ENCODE data around the gene ZNF691.

ZNF691 gene

DNA sequence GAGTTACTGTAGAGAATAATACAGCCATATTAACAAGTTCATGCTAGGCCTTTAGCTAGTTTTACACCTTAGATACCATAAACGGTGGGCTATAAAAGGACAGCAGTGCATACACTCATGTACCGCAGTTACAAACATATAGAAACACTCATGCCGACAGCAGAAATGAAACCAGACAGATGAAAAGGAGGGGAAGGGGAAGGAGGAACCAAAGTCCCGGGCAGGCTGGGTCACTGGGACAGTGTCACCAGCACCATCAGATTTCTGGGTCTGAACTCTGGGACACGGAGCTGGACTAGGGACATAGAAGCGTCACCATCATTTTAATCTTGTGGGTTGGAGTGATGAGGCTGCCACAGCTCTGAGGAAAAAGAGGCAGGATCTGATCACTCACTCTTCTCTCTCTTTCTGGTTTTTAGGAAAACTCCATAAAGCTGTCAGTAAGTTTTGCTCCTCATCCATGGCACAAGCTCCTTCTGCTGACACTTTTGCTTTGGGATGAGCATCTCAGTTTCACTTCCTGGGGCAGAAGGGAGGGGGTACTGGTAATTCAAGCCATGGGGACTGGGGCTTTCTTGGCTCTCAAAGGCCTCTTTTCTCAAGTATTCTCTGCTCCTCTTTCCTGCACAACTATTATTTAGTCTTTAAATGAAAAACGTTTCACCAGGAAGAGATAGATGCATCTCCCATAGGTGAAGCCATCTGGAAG lies 7.8 kb upstream of the ZNF691 start:
- DNase-seq (ENCODE audit: low spot score), result no peak
- in situ Hi-C loops (cut with MboI; ENCODE audit: low sequenced_read_pairs, unreplicated experiment), result no loop called here
- TF ChIP-seq, protein P1, sequence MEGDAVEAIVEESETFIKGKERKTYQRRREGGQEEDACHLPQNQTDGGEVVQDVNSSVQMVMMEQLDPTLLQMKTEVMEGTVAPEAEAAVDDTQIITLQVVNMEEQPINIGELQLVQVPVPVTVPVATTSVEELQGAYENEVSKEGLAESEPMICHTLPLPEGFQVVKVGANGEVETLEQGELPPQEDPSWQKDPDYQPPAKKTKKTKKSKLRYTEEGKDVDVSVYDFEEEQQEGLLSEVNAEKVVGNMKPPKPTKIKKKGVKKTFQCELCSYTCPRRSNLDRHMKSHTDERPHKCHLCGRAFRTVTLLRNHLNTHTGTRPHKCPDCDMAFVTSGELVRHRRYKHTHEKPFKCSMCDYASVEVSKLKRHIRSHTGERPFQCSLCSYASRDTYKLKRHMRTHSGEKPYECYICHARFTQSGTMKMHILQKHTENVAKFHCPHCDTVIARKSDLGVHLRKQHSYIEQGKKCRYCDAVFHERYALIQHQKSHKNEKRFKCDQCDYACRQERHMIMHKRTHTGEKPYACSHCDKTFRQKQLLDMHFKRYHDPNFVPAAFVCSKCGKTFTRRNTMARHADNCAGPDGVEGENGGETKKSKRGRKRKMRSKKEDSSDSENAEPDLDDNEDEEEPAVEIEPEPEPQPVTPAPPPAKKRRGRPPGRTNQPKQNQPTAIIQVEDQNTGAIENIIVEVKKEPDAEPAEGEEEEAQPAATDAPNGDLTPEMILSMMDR (IDR thresholded peaks at IDR 0.05; ENCODE audit: borderline replicate concordance, control extremely low read depth, extremely low read depth, insufficient read depth, missing control alignments), result no peak

DNA sequence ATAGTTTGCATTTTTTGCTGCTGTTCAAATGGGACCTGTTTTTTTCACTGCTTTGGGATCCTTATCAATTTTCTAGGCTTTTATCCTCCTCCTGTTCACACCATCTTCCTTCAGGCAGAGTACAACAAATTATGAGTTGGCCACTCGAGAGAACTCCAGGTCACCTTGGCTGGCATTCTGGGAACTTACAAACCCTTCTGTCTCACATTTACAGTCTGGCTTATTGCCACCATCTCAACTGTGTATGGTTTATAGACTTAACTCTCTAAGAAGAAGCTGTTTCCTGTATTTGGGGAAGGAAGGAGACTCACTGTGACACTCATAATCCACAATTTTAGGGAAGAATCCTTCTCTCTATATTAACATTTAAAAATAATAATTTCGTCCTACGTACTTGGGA lies 5.4 kb upstream of the ZNF691 start:
- DNase-seq (ENCODE audit: low spot score), result no peak
- in situ Hi-C loops (cut with MboI; ENCODE audit: low sequenced_read_pairs, unreplicated experiment), result no loop called here
- TF ChIP-seq, protein P1 (IDR thresholded peaks at IDR 0.05; ENCODE audit: borderline replicate concordance, control extremely low read depth, extremely low read depth, insufficient read depth, missing control alignments), result no peak

DNA sequence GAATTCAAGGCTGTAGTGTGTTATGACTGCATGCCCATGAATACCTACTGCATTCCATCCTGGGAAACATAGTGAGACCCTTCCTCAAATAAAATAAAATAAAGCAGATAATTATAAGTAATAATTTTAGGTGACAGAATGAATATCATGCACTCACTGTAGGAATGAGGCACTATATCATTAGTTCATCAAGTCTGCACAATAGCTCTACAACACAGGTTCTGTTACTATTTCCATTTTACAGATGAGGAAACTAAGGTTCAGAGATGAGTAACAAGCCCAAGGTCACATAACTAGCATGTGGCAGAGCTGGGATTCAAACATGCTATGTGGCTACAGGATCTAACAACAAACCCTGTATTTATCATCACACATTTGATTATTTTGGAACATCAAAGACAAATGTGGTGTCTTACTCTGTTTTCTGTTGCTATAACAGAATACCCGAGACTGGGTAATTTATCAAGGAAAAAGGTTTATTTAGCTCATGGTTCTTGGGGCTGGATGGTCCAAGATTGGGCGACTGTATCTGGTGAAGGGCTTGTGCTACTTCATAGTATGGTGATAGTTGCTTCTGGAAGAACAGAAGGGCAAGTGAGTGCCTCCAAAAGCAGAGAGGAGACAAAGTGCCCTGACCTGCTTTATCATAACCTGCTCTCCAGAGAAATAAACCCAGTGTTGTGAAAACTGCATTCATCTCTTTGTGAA lies 4.8 kb upstream of the ZNF691 start:
- DNase-seq (ENCODE audit: low spot score), result no peak
- TF ChIP-seq, protein P1 (IDR thresholded peaks at IDR 0.05; ENCODE audit: borderline replicate concordance, control extremely low read depth, extremely low read depth, insufficient read depth, missing control alignments), result no peak
- in situ Hi-C loops (cut with MboI; ENCODE audit: low sequenced_read_pairs, unreplicated experiment), result no loop called here

DNA sequence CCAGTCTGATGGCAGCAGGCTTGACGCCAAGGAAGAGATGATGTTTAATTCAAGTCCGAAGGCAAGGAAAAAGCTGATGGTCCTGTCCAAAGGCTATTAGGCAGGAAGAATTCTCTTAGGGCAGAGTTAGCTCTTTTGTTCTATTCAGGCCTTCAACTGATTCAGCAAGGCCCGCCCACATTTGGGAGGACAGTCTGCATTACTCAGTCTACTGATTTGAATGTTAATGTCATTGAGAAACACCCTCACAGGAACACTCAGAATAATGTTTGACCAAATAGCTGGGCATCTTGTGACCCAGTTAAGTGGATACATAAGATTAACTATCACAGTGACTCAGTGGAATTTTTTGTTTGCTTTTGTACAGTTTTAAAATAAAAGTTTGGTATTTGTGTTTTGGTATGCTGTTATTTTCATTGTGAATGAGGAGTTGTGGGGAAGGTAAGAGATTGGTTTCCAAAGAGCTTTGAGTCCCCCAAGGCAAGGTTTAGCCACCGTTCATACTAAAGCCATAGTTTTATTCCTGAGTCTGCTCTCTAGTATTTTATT lies 1.7 kb upstream of the ZNF691 start:
- TF ChIP-seq, protein P1 (IDR thresholded peaks at IDR 0.05; ENCODE audit: borderline replicate concordance, control extremely low read depth, extremely low read depth, insufficient read depth, missing control alignments), result no peak
- DNase-seq (ENCODE audit: low spot score), result no peak
- in situ Hi-C loops (cut with MboI; ENCODE audit: low sequenced_read_pairs, unreplicated experiment), result no loop called here

DNA sequence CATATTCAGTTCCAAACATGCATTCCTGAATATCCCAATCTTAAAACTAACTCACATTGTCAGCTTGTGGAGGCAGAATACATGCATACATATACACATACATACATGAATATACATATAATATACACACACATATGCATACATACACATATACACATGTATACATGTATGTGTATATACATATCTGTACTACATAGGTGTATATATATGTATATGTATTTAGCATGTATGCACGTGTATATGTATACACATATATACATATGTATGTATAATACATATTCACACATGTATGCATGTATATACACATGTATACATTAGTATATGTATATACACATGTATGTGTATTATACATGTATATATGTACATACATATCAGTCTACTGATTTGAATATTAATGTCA lies 1.2 kb upstream of the ZNF691 start:
- TF ChIP-seq, protein P1 (IDR thresholded peaks at IDR 0.05; ENCODE audit: borderline replicate concordance, control extremely low read depth, extremely low read depth, insufficient read depth, missing control alignments), result no peak

DNA sequence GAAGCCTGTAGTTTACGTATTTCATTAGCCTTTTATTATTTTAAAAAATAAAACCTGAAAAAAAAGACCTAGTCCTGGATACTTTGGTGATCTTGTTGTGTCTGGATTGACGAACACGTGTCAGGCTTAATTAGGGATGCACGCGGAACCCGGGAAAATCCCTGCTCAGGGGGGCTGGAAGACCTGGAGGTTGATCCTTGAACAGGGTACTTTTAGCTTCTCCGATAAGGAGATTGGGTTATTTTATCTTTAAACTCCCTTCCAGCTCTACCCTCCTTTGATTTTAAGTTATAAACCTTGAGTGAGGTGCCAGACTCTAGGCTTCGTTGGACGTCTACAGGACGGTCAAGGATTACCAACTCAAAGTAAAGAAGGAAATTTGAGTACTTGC lies 552 bp upstream of the ZNF691 start:
- in situ Hi-C loops (cut with MboI; ENCODE audit: low sequenced_read_pairs, unreplicated experiment), result no loop called here
- no peak for DNase-seq (ENCODE audit: low spot score)
- TF ChIP-seq, protein P1 (IDR thresholded peaks at IDR 0.05; ENCODE audit: borderline replicate concordance, control extremely low read depth, extremely low read depth, insufficient read depth, missing control alignments), result no peak

More for the DNA sequence above, 1.2 kb upstream of the ZNF691 start:
- in situ Hi-C loops (cut with MboI; ENCODE audit: low sequenced_read_pairs, unreplicated experiment), result no loop called here
- no peak for DNase-seq (ENCODE audit: low spot score)
